NCI-H1105 (cell line): ENCODE data around the gene PPY.
"Not testable (repeated sequence)": the region's sequence is repeated elsewhere in the genome, so short reads cannot be mapped to it uniquely, and the experiment has no call there.

Source experiments
- DNase-seq: peaks from one replicate; lab custom pipeline; 2025; lab: John Stamatoyannopoulos, UW

The PPY gene

GRCh38 chr17:43905985-43906852 is 36.1 kb downstream of the PPY start:
- peak; percentile 22 for DNase-seq

- peak; percentile 29 for DNase-seq
Measured at GRCh38 chr17:43905400-43905984, 36.8 kb downstream of the PPY start.

GRCh38 chr17:43901861-43902589 is 40.3 kb downstream of the PPY start:
- no peak for DNase-seq

- no peak for DNase-seq
Measured at GRCh38 chr17:43900858-43901754, 41.2 kb downstream of the PPY start.

GRCh38 chr17:43900183-43900857 is 42.0 kb downstream of the PPY start:
- DNase-seq = peak; percentile 73

- no peak for DNase-seq
Measured at GRCh38 chr17:43898446-43898845, 43.8 kb downstream of the PPY start.

- DNase-seq = no peak
Measured at GRCh38 chr17:43897831-43898230, 44.4 kb downstream of the PPY start.

- not testable (repeated sequence) for DNase-seq
Measured at GRCh38 chr17:43894494-43894893, 47.8 kb downstream of the PPY start.

- DNase-seq = no peak
Measured at GRCh38 chr17:43892647-43892952, 49.7 kb downstream of the PPY start.

- no peak for DNase-seq
Measured at GRCh38 chr17:43891851-43892646, 50.2 kb downstream of the PPY start.
